Uterus (tissue), 4 donors: ENCODE results near the gene TMEM98. TPM values are rescaled to one million over a fixed set of nuclear protein-coding genes. Genes with fewer than 3 reads are reported as not detected.

Experiments
- DNase-seq, 2 donors: peaks; one replicate each; pipeline ENCODE4 v3.0.0-alpha.2; 2019 to 2020
- H3K27ac ChIP-seq, 2 donors: fragments of 200-600 bp; sonication (generic); 1 replicate in 1 of 2; 2 replicates in 1 of 2; pipeline ENCODE4 v1.5.1; 2016 to 2018
- H3K27me3 ChIP-seq, 2 donors: fragments of 200-600 bp; sonication (generic); one replicate each; pipeline ENCODE4 v1.5.1; 2018 to 2019; ENCODE audit warnings: control low read depth in 1 of 2
- H3K36me3 ChIP-seq, 2 donors: fragments of 200-600 bp; sonication (generic); one replicate each; pipeline ENCODE4 v1.5.1; 2019; ENCODE audit warnings: control low read depth in 1 of 2
- H3K4me1 ChIP-seq, 2 donors: fragments of 200-600 bp; sonication (generic); one replicate each; pipeline ENCODE4 v1.5.1; 2018 to 2019; ENCODE audit warnings: control low read depth in 1 of 2
- H3K4me3 ChIP-seq, 2 donors: fragments of 200-600 bp; sonication (generic); 1 replicate in 1 of 2; 2 replicates in 1 of 2; pipeline ENCODE4 v1.5.1; 2018 to 2019; ENCODE audit warnings: mild to moderate bottlenecking in 1 of 2
- H3K9me3 ChIP-seq, 2 donors: fragments of 200-600 bp; sonication (generic); one replicate each; pipeline ENCODE4 v1.5.1; 2019; ENCODE audit warnings: control low read depth in 1 of 2
- CTCF ChIP-seq, 4 experiments: fragments of 200-600 bp in 2 of 4; fragments of 450-650 bp in 2 of 4; sonication (generic) in 2 of 4; IDR thresholded peaks; one replicate each; pipeline ENCODE4 v1.5.1; 2016 to 2019; ENCODE audit warnings: antibody characterized with exemption in 4 of 4, mild to moderate bottlenecking in 2 of 4, moderate library complexity in 1 of 4
- POLR2A ChIP-seq, 2 donors: fragments of 450-650 bp; IDR thresholded peaks; one replicate each; pipeline ENCODE4 v1.6.1; 2016; ENCODE audit warnings: antibody characterized with exemption in 2 of 2, mild to moderate bottlenecking in 1 of 2, moderate library complexity in 1 of 2
- intact Hi-C: fragments of 100-400 bp; cut with DNase I; formaldehyde crosslinking; loops from one replicate; pipeline ENCODE4 v1.15.1; 2023; ENCODE audit warnings: low total_unique reads
- total RNA-seq, 4 donors: library from RNA; depleted of rRNA in 3 of 4; stranded (reverse); fragments of >200 nt in 3 of 4; gene quantifications; one replicate each; pipeline versions ENCODE4 v1.1.0 to v1.2.4, GENCODE V29; 2014 to 2023
- donor health status: DM: yes; HTN: yes; CAD: no.

Gene TMEM98
- total RNA-seq, 4 donors from 2014 or later, result 87.8 to 176 (median 130) TPM

- H3K9me3 ChIP-seq, result no peaks in the 10 kb centered on the region
- H3K36me3 ChIP-seq, result no peaks in the 10 kb centered on the region
- intact Hi-C loops, result no loop called here
- no peak overlapping the region for H3K4me3 ChIP-seq
- DNase-seq, result no peak
- no peak overlapping the region for H3K27ac ChIP-seq
- H3K4me1 ChIP-seq, result no peaks in the 10 kb centered on the region
- no peaks in the 10 kb centered on the region for H3K27me3 ChIP-seq
- TF ChIP-seq CTCF (IDR thresholded peaks at IDR 0.05) (no peak), POLR2A (IDR thresholded peaks at IDR 0.05) (no peak)
Measured at GRCh38 chr17:32953045-32953444, 25.1 kb downstream of the TMEM98 start.

- no peaks in the 10 kb centered on the region for H3K36me3 ChIP-seq
- no peak for TF ChIP-seq CTCF (IDR thresholded peaks at IDR 0.05)
- no peak for TF ChIP-seq POLR2A (IDR thresholded peaks at IDR 0.05)
Measured at GRCh38 chr17:32953857-32954256, 25.9 kb downstream of the TMEM98 start.

GRCh38 chr17:32954477-32954876, 26.5 kb downstream of the TMEM98 start:
- Histone ChIP-seq H3K36me3 (no peaks in the 10 kb centered on the region), H3K27ac (no peak overlapping the region), H3K4me1 (no peaks in the 10 kb centered on the region), H3K27me3 (no peaks in the 10 kb centered on the region), H3K9me3 (no peaks in the 10 kb centered on the region), H3K4me3 (no peak overlapping the region)
- TF ChIP-seq CTCF (IDR thresholded peaks at IDR 0.05) (no peak), POLR2A (IDR thresholded peaks at IDR 0.05) (no peak)
- no peak for DNase-seq
- intact Hi-C loops, result no loop called here

More at GRCh38 chr17:32953857-32954256, 25.9 kb downstream of the TMEM98 start:
- intact Hi-C loops, result no loop called here
- DNase-seq, result no peak
- Histone ChIP-seq H3K4me1 (no peaks in the 10 kb centered on the region), H3K27ac (no peak overlapping the region), H3K9me3 (no peaks in the 10 kb centered on the region), H3K4me3 (no peak overlapping the region), H3K27me3 (no peaks in the 10 kb centered on the region)

DNA sequence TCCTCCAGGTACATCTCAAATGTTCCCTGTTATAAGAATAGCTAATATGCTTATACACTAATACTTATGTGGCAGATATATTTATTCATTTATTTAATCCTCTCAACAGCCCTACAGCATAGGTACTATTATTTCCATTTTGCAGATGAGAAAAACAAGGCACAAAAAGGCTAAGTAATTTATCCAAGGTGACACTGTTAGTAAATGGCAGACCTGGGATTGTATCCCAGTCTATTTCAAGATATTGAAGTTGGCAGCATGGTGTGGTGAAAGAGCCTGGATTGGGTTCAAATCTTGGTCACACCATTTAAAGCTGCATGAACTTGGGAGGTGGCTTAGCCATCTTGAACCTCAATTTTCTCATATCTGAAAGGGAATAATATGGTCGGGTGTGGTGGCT, 27.2 kb downstream of the TMEM98 start:
- Histone ChIP-seq H3K9me3 (no peaks in the 10 kb centered on the region), H3K36me3 (no peaks in the 10 kb centered on the region), H3K27ac (no peak overlapping the region), H3K4me3 (no peak overlapping the region), H3K4me1 (no peaks in the 10 kb centered on the region), H3K27me3 (no peaks in the 10 kb centered on the region)
- no peak for TF ChIP-seq POLR2A (IDR thresholded peaks at IDR 0.05)
- no peak for TF ChIP-seq CTCF (IDR thresholded peaks at IDR 0.05)
- intact Hi-C loops, result no loop called here
- no peak for DNase-seq

DNA sequence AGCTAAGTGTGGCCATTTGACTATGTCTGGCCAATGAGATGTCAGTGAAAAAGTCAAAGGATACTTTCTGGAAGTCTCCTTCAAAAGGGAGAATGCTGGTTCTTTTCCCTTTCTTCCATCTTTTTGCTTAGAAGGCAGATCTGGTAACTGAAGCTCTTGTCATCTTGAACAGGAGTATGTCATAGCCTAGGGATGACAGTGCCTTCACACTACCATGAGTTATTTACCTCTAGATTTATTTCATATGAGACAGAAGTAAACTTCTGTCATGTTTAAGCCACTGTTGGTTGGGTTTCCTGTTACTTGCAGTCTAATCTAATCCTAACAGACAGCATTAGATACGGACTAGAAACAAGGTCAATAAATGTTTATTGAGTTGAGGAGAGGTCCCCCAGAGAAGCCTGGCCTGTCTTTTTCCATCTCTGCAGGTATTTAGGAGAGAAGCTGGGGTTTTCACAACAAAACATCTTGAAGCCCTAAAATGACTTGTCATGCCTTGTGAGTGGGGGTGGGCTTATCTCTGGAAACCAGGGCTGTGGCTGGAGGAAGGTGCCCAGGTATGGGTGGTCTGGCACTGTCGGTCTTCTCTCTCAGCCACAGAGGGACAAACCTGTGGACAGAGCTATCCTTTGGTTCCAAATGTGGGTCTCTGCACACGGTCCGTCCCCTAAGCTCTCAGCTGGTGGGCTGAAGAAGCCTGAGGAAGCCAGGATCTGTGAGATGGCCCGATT, 28.5 kb downstream of the TMEM98 start:
- DNase-seq, result no peak
- no peaks in the 10 kb centered on the region for H3K36me3 ChIP-seq
- no peaks in the 10 kb centered on the region for H3K4me1 ChIP-seq
- intact Hi-C loops, result no loop called here
- H3K27me3 ChIP-seq, result no peaks in the 10 kb centered on the region
- H3K27ac ChIP-seq, result no peak overlapping the region
- TF ChIP-seq POLR2A (IDR thresholded peaks at IDR 0.05), result no peak
- TF ChIP-seq CTCF (IDR thresholded peaks at IDR 0.05), result no peak
- H3K4me3 ChIP-seq, result no peak overlapping the region
- H3K9me3 ChIP-seq, result no peaks in the 10 kb centered on the region
